ENCODE results near the gene C12orf54.
"Not testable (repeated sequence)": the region's sequence is repeated elsewhere in the genome, so short reads cannot be mapped to it uniquely, and the experiment has no call there.

C12orf54 gene

DNA sequence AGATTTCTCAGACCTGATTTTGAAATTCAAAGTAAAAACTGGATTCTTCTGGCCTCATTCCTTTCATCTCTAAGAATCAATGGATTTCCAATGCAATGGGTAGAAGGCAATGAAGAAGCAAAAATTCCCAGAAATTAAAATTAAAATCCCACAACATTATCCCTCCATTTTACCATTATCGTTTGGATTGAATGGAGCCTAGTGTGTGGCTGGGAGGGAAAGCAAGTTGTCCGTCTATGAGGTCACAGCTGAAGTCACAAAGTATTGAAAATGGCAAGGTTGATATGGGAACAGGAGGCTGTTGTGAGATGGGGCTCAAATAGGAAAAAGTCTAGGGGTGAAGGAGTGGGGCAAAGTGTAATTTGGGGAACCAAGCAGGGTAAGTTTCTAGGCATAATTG is at the start of gene C12orf54:
TSS of gene C12orf54 (plus strand) at position 301 of the 400 bp plus-strand sequence. CDS start 799 bp downstream, outside the sequence.
- DNase-seq, result no peak

DNA sequence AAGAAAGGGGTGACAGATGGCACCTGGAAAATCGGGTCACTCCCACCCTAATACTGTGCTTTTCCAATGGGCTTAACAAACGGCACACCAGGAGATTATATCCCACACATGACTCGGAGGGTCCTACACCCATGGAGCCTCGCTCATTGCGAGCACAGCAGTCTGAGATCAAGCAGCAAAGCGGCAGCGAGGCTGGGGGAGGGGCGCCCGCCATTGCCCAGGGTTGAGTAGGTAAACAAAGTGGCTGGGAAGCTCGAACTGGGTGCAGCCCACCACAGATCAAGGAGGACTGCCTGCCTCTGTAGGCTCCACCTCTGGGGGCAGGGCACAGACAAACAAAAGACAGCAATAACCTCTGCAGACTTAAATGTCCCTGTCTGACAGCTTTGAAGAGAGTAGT is 48.3 kb upstream of the C12orf54 start:
- DNase-seq, result not testable (repeated sequence)

DNA sequence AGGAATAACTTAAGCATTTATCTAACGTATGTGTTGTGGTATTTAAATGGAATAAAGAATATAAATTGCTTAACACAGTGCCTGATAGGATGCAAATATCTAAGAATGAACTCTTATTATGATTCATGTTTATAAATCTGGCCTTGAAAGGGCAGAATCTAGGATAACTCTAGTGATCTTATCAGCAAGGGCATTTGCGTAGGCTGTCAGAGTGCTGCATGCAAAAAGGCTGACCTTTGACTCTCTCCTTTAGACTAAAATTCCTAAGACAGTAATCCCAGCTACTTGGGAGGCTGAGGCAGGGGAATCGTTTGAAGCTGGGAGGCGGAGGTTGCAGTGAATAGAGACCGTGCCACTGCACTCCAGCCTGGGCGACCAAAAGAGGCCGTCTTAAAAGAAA is 41.2 kb upstream of the C12orf54 start:
- DNase-seq, result no peak

DNA sequence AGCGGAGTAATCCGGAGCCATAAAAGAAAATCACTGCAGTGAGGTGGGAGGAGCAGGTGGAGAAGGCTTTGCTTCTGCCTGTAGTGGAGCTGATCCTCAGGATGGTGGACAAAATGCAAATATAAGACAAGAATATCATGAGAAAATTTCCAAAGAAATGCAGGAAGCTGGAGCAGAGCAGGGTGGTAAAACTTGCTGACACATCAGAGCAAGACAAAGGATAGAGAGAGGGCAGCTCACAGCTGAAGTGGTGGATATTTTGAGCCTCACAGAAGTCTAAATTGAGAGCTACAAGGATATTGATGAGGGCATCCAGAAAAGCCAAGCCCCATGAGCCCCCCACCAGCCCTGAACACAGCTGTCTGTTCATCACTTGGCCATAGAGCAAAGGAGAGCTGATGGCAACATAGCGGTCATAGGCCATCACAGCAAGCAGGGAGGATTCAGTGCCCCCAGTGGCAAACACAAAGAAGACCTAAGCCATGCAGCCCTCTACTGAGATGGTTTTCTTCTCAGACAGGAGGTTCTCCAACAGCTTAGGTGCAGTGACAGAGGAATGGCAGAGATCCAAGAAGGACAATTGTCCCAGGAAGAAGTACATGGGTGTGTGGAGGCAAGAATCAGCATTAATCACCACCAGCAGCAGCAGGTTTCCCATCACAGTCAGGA is 40.0 kb upstream of the C12orf54 start:
- DNase-seq, result no peak

DNA sequence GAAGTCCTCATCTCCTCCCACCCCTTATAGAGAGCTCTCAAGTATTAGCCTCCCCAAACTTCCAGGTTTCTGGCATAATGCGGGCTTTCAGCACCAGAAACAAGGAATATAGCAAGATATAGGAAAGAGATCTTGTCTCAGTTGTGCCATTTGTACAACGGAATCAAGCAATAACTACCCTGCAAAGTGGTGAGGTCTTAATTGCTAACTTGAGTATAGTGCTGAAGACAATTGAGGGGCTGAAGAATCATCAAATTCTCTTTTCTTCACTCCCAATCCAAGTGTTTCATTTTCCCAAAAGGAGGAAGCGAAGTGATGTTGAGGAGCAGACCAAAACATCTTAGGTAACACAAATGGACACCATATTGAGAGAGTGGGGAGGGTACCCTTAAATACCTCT is 36.8 kb upstream of the C12orf54 start:
- DNase-seq, result no peak

DNA sequence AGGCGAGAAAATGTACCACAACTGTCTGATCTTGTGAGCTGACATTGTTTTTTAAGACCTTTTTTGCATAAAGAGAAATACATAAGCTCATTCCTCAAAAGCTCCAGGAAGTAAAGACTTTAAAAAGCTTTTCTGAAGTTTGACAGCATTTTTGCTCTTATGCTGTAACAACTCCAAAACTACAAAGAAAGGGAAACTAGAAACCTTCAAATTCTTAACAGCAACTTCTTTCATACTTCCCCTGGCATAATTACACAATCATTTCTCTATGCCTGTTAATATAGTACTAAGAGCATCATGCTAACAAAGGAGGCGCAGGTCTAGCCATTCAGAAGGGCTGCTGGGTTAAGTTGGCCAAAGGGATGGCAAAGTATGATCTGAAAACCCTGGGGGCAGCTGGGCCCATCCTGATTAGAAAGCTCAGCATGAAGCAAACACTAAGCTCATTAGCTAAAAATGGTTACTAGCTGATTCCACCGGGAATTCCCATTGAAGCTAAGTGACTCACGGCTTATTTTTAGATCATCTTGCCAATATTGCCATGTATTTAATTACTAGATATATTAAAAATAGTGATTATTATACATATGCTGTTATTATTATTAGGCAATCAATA is 36.0 kb upstream of the C12orf54 start:
- DNase-seq, result no peak

DNA sequence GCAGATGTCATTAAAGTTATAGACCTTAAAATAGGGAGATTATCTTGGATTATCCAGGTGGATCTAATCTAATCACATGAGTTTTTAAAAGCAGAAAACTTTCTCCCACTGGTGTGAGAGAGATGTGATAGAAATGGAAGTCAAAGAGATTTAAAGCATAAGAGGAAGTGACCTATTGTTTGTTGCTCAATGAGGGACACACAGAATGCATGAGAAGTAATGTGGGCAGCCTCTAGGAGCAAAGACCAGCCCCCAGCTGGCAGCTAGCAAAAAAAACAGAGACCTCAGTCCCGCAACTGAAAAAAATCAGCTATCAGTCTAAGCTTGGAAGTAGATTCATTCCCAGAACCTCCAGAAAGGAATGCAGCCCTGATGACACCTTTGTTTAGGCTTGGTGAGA is 34.5 kb upstream of the C12orf54 start:
- DNase-seq, result no peak

DNA sequence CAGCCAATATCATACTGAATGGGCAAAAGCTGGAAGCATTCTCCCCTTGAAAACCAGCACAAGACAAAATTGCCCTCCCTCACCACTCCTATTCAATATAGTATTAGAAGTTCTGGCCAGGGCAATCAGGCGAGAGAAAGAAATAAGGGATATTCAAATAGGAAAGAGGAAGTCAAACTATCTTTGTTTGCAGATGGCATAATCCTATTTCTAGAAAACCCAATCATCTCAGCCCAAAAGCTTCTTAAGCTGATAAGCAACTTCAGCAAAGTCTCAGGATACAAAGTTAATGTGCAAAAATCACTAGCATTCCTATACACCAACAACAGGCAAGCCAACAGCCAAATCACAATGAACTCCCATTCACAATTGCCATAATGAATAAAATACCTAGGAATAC is 30.9 kb upstream of the C12orf54 start:
- DNase-seq, result no peak

DNA sequence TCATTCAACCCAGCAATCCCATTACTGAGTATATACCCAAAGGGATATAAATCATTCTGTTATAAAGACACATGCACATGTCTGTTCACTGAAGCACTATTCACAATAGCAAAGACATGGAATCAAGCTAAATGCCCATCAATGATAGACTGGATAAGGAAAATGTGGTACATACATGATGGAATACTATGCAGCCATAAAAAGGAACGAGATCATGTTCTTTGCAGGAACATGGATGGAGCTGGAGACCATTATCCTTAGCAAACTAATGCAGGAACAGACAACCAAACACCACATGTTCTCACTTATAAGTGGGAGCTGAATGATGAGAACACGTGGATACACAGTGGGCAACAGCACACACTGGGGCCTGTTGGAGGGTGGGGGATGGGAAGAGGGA is 29.3 kb upstream of the C12orf54 start:
- DNase-seq, result not testable (repeated sequence)

DNA sequence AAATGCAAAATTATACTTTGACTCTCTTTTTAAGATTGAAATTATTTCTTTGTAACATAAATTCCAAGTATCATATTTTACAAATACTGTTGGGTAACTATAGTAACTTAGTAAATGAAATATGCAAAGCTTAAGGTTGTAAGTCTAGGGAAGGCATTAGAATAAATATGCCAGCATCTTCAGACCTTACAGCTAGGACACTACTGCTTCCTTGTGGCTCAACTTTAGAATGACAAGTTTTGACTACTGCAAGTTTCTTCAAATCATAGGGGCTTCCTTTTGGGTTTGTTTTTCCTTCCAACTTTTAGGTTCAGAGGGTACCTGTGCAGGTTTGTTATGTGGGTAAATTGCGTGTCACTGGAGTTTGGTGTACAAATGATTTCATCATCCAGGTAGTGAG is 27.6 kb upstream of the C12orf54 start:
- no peak for DNase-seq

DNA sequence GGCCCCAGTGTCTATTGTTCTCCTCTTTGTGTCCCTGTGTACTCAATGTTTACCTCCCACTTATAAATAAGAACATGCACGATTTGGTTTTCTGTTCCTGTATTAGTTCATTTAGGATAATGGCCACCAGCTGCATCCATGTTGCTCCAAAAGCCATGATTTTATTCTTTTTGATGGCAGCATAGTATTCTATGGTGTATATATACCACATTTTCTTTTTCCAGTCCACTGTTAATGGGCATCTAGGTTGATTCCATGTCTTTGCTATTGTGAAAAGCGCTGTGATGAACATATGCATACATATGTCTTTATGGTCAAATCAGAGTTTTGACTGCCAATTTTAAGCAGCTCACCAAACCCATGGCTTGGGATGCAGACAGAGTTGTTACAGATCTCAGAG is 27.2 kb upstream of the C12orf54 start:
- no peak for DNase-seq

DNA sequence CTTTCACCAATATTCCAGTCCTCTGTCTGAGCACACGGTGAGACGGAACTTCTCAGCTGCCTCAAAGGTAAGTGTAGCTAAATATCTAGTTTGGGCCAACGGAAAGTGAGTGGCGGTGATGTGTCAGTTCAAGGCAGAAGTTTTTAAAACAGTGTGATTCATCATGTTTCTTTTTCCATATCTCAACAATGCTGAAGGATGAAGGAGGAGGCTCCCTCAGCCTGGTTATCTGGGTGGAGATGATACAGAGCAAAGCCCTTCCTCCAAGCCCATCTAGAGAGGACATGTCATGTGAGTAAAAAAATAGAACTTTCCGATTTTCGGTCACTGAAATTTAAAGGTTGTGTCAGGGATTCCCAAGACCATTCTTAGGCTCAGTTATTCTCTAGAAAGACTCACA is 23.0 kb upstream of the C12orf54 start:
- no peak for DNase-seq

DNA sequence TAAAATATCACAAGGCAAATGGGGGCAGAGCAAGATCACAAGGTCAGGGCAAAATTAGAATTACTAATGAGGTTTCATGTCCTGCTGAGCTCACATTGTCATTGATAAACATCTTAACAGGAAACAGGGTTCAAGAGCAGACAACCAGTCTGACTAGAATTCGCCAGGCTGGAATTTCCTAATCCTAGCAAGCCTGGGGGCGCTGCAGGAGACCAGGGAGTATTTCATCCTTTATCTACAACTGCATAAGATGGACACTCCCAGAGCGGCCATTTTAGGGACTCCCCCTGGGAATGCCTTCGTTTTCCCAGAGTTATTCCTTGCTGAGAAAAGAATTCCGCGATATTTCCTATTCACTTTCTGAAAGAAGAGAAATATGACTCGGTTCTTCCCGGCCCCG is 13.3 kb upstream of the C12orf54 start:
- not testable (repeated sequence) for DNase-seq

DNA sequence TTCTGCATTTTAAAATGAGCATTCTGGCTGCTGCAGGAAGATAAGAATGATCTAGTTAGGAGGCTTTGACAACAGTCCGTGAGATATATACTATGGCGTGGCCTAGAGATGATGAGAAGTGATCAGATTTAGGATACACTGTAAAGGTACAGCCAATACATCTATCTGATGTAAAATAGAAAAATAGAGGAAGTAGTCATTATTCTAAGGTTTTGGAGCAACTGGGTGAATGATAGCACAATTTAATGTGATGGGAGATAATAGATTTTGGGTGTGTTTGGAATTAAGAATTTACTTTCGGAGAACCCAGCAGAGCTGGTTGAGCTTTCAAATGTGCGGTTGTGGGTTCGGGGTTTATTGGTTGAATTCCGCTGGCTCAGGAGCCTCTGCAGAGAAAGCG is 10.0 kb upstream of the C12orf54 start, which contains the start of gene ANP32D:
TSS of gene ANP32D (plus strand) at position 301 of the 400 bp plus-strand sequence. CDS start 106 bp downstream, outside the sequence.
- DNase-seq, result no peak

DNA sequence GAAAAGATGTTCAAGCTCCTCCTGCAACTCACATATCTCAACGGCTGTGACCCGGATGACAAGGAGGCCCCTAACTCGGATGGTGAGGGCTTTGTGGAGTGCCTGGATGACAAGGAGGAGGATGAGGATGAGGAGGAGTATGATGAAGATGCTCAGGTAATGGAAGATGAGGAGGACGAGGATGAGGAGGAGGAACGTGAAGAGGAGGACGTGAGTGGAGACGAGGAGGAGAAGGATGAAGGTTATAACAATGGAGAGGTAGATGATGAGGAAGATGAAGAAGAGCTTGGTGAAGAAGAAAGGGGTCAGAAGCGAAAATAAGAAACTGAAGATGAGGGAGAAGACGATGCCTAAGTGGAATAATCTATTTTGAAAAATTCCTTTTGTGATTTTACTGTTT is 9.2 kb upstream of the C12orf54 start:
- no peak for DNase-seq

DNA sequence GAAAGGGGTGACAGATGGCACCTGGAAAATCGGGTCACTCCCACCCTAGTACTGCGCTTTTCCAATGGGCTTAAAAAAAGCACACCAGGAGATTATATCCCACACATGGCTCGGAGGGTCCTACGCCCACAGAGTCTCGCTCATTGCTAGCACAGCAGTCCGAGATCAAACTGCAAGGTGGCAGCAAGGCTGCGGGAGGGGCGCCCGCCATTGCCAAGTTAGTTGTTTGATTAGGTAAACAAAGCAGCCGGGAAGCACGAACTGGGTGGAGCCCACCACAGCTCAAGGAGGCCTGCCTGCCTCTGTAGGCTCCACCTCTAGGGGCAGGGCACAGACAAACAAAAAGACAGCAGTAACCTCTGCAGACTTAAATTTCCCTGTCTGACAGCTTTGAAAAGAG is 7.8 kb upstream of the C12orf54 start:
- DNase-seq, result not testable (repeated sequence)

DNA sequence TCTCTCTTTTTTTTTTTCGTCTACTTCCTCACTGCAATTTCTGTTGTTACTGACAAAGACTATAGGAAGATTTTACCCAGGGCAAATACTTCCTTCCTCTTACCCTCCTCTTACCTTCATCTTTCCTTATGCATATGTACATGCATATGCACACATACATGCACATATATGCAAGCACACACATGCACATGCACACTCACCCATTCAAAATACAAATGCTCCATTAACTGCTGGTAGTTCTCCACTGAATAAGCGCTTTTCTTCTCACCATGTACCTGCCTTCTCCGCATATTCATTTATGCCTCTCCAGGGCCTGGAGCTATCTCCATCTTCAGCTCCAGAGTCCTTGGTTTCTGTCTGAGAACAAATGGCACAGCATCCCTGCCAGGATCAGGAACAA is 632 bp downstream of the C12orf54 start:
- no peak for DNase-seq

DNA sequence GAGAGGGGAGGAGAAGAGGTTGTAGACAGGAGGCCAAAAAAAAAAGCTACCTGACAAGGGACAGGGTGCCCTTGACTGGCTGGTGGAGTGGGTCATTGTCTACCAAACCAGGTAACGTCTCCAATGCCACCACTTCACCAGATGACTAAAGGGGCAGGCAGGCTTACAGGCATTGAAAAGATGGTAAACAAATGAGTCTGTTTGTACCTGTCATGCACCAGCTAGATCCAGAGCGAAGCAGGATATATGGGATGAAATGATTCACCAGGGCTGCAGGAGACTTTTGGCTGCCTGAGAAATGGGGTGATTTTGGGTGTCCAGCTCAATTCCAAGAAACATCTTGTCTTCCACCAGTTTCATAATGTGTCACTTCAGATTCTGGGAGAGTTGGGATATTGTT is 4.0 kb downstream of the C12orf54 start:
- no peak for DNase-seq

DNA sequence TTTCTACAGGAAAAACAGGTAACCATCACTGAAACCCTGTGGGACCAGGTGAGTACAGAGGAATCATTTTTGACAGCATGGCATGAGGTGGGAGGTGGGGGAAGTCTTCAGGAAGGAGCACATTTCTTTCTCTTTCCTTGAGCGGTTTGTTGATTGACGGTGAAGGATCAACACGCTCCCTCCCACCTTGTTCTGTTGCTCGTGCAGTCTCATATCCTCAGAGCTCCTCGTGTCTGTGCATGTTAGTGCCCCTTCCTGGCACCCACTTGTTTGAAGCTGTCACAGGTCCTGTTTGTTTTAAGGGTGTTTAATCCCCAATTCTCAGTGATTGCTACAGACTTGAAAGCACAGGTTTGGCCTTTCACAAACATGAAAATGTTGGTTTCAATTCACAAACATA is 4.4 kb downstream of the C12orf54 start:
- no peak for DNase-seq

DNA sequence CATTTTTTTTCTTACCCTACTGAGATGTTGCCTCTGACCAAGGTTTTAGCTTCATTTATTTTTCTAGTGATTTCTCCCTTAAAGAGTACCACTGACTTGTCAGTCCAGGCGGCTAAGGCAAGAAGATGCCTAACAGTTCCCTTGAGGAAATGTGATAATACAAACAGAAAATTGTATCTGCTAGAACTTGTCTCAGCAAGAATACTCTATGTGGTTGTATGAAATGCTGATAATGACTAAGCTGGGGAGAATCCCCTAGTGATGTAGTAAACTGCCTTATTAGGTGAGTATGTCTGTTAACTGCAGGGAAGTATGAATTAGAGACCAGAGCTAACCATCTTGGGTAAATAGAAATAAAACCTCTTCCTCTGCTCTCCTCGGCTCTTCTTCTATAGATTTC is 6.7 kb downstream of the C12orf54 start:
- no peak for DNase-seq

DNA sequence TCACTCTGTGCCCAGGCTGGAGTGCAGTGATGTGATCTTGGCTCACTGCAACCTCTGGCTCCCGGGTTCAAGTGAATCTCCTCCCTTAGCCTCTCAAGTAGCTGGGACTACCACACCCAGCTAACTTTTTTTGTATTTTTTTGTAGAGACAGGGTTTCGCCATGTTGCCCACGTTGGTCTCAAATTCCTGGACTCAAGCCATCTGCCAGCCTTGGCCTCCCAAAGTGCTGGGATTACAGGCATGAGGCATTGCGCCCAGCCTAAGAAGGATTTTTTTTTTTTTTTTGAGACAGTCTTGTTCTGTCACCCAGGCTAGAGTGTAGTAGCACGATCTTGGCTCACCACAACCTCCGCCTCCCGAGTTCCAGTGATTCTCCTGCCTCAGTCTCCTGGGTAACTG is 7.2 kb downstream of the C12orf54 start:
- DNase-seq, result not testable (repeated sequence)

DNA sequence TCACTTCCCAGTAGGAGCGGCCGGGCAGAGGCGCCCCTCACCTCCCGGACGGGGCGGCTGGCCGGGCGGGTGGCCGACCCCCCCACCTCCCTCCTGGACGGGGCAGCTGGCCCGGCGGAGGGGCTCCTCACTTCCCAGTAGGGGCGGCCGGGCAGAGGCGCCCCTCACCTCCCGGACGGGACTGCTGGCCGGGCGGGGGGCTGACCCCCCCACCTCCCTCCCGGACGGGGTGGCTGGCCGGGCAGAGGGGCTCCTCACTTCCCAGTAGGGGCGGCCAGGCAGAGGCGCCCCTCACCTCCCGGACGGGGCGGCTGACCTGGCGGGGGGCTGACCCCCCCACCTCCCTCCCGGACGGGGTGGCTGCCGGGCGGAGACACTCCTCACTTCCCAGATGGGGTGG is 18.0 kb downstream of the C12orf54 start:
- not testable (repeated sequence) for DNase-seq

DNA sequence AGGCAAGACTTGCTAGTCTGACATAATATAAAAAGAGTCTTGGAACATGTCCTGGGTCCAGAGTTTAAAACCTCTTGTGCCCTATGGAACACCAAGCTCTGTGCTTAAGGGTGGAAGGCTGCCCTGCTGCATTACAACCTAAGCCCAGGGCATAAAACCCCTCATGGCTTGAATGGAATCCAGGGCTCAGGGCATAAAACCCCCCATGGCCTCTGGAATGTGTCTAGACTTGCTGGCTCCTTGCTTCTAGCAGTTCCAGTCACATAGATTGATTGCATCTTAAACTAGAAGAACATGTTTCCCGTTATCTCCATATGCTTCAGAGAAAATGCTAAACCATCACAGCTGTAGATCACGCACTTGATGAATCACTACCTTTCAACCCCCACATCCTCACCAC is 24.5 kb downstream of the C12orf54 start:
- DNase-seq, result not testable (repeated sequence)

DNA sequence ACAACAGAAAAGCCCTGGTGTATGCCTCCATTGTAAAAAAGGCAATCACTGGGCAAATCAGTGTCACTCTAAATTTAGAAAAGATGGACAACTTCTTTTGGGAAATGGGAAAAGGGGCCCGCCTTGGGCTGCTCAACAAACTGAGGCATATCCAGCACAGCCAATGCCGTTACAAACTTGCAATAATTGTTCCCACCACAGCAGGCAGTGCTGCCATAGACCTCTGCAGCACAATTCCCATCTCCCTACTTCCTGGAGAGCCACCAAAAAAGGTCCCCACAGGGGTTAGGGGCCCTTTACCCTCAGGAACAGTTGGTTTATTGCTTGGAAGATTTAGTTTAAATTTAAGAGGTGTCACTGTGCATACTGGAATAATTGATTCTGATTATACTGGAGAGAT is 26.7 kb downstream of the C12orf54 start:
- no peak for DNase-seq

DNA sequence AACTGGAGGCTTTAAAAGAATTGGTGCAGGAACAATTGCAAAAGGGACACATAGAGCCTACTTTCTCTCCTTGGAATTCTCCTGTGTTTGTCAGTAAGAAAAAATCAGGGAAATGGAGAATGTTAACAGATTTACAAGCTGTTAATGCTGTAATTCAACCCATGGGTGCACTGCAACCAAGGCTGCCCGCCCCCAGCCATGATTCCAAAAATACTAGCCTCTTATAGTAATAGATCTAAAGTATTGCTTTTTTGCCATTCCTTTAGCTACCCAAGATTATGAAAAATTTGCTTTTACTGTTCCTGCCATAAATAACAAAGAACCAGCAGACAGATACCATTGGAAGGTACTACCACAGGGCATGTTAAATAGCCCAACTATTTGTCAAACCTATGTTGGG is 27.8 kb downstream of the C12orf54 start:
- no peak for DNase-seq

Data from activated CD8-positive, alpha-beta memory T cell treated with anti-CD3 and anti-CD28 coated beads, Interleukin-2, amount 50 U/mL, for 4 hours (primary cell).